Memory B cell (primary cell): ENCODE results near the gene CNIH3.

Source experiments
- ATAC-seq: fragments of 150-1000 bp; cut with Tn5 transposase; 2 replicates; pipeline ENCODE4 v1.10.0; 2021; ENCODE audit warnings: low read depth, mild to moderate bottlenecking, moderate library complexity
- DNase-seq, 2 donors: peaks; one replicate each; pipeline ENCODE4 v3.0.0; 2022; ENCODE audit warnings: low spot score in 2 of 2
- H3K27ac Mint-ChIP-seq: one replicate; pipeline ENCODE4 v1.8.0; 2022; ENCODE audit warnings: mild to moderate bottlenecking, moderate library complexity, mixed read lengths
- H3K27me3 Mint-ChIP-seq: one replicate; pipeline ENCODE4 v1.8.0; 2022; ENCODE audit warnings: mixed read lengths
- H3K36me3 Mint-ChIP-seq: one replicate; pipeline ENCODE4 v1.8.0; 2022; ENCODE audit warnings: mild to moderate bottlenecking, mixed read lengths
- H3K4me1 Mint-ChIP-seq: one replicate; pipeline ENCODE4 v1.8.0; 2022; ENCODE audit warnings: mixed read lengths
- H3K4me3 Mint-ChIP-seq: one replicate; pipeline ENCODE4 v1.8.0; 2022; ENCODE audit warnings: mild to moderate bottlenecking, moderate library complexity, mixed read lengths
- H3K9me3 Mint-ChIP-seq: one replicate; pipeline ENCODE4 v1.8.0; 2022; ENCODE audit warnings: mixed read lengths

CNIH3 gene

DNA sequence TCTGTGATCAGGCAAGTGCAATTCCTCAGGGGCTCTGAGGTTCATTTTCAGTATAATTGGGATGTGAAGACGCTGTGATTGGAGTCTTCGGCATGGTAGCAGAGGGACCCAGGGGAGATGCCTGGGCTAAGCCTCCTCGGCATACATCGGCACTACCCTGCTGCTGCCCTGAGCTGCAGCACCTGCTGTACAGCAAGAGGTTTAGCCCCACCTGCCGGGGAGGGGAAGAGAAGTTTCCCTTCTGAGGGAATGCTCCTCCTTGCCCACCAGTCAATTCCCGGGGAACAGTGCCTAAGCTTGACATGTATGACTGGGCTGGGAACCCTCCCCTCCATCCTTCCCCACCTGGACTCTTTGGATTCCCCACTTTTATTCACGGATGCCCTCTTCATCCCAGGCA is 24.9 kb downstream of the CNIH3 start:
- Mint-ChIP-seq H3K36me3 (no peaks in the 10 kb centered on the region), H3K4me3 (no peak overlapping the region), H3K9me3 (no peaks in the 10 kb centered on the region), H3K4me1 (no peaks in the 10 kb centered on the region), H3K27me3 (peaks cover 19% of the 10 kb centered on the region), H3K27ac (no peak overlapping the region)
- no peak for DNase-seq
- no peak for ATAC-seq

GRCh38 chr1:224643653-224644052 is 27.5 kb downstream of the CNIH3 start:
- H3K36me3 Mint-ChIP-seq, result no peaks in the 10 kb centered on the region
- ATAC-seq, result no peak
- H3K4me3 Mint-ChIP-seq, result no peak overlapping the region
- no peaks in the 10 kb centered on the region for H3K4me1 Mint-ChIP-seq
- H3K9me3 Mint-ChIP-seq, result no peaks in the 10 kb centered on the region
- H3K27ac Mint-ChIP-seq, result no peak overlapping the region
- DNase-seq, result no peak
- peaks cover 18% of the 10 kb centered on the region for H3K27me3 Mint-ChIP-seq

DNA sequence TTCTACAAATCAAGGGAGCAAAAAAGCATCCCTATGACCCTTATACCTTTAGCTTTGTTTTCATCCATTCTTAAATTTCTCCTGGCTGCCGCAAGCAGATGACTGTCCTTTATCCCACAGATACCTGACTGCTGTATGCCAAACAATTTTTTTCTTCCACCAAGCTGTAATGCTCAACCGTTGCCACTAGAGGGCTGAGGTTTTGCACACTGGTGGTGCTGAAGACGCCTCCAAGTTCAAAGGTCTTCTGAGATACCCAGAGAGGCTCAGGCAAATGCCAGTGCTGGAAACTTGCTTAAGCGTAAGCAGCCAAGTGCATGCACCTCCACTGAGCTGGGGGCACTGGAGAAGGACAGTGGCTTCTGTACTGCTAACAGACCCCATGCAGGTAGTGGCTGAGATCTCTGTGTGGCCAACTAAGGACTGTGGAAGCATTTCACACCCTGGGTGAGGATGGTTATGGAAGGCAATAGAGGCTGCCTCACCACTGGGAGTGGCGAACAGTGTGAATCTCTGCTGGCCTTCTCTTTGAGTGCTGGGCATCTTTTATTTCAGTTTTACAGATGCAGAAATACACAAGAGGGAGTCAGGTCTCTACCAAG is 28.5 kb downstream of the CNIH3 start:
- no peaks in the 10 kb centered on the region for H3K4me1 Mint-ChIP-seq
- H3K27me3 Mint-ChIP-seq, result peaks cover 14% of the 10 kb centered on the region
- DNase-seq (peak; percentile 35 to 38), ATAC-seq (peak; percentile 46)
- H3K36me3 Mint-ChIP-seq, result no peaks in the 10 kb centered on the region
- H3K27ac Mint-ChIP-seq, result no peak overlapping the region
- H3K9me3 Mint-ChIP-seq, result no peaks in the 10 kb centered on the region
- H3K4me3 Mint-ChIP-seq, result no peak overlapping the region

DNA sequence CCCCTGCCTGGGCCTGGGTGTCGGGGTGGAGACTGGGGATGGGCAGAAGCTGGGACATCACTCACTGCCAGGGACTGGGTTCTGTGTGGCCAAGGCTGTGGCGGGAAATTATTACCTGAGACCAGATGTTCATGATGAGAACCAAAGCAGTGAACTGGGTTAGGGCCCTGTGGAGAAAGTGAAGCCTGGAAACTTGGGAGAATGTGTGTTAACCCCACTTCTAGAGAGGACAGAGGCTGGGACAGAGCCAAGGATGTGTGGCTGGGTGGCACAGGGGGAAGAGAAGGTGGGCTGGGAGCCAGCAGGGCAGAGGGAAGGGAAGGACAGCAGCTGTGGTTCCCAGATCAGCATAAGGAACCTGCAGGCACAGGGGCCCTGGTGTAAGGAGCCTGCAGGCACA is 31.3 kb downstream of the CNIH3 start:
- DNase-seq (no peak), ATAC-seq (no peak)
- Mint-ChIP-seq H3K4me3 (no peak overlapping the region), H3K27me3 (peaks cover 7% of the 10 kb centered on the region), H3K27ac (no peak overlapping the region), H3K9me3 (no peaks in the 10 kb centered on the region), H3K36me3 (no peaks in the 10 kb centered on the region), H3K4me1 (no peaks in the 10 kb centered on the region)

- Mint-ChIP-seq H3K36me3 (no peaks in the 10 kb centered on the region), H3K4me1 (no peaks in the 10 kb centered on the region), H3K9me3 (no peaks in the 10 kb centered on the region), H3K27me3 (peaks cover 3% of the 10 kb centered on the region), H3K4me3 (no peak overlapping the region), H3K27ac (no peak overlapping the region)
- ATAC-seq (no peak), DNase-seq (no peak)
Observed at GRCh38 chr1:224650290-224650689, 34.2 kb downstream of the CNIH3 start.

DNA sequence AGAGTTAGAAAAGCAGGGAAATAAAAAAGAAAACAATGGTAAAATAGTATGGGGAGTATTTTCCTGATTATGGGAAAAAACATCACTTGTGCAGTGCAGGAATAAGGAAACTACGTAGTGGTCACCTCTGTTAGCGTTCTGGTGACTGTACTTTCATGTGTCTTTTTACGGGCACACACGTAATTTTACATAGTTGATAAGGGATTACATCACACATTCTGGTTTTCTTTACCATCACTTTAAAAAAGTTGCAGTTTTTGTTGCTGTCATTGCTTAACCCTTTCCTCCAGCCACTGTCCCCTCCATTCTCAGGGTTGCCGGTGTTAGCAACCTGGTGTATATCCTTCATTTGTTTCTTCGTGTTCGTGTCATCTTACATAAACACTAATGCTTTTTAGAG is 35.1 kb downstream of the CNIH3 start:
- Mint-ChIP-seq H3K9me3 (no peaks in the 10 kb centered on the region), H3K36me3 (no peaks in the 10 kb centered on the region), H3K4me3 (no peak overlapping the region), H3K27ac (no peak overlapping the region), H3K27me3 (peaks cover 3% of the 10 kb centered on the region), H3K4me1 (no peaks in the 10 kb centered on the region)
- no peak for DNase-seq
- ATAC-seq, result no peak

DNA sequence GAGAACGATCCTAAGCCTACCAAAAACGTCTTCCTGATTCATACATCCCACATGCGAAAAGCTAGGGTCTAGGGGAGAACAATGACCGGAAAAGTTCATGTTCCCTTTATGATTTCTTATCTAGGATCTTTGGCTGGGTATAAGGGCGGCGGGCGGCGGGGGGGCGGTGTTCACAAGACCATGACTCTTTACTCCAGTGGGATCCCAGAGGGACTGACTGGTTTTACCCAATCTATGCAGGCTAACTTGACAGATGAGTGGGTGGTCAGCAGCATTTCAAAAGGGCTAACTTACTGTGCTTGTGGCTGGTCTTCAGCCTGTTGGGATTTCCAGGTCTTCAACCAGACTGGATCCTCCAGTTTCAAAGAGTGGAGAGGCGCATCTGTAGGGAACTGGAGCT is 40.3 kb downstream of the CNIH3 start:
- H3K27me3 Mint-ChIP-seq, result peaks cover 3% of the 10 kb centered on the region
- H3K36me3 Mint-ChIP-seq, result no peaks in the 10 kb centered on the region
- H3K4me1 Mint-ChIP-seq, result no peaks in the 10 kb centered on the region
- no peak overlapping the region for H3K4me3 Mint-ChIP-seq
- no peak overlapping the region for H3K27ac Mint-ChIP-seq
- DNase-seq (no peak), ATAC-seq (no peak)
- H3K9me3 Mint-ChIP-seq, result no peaks in the 10 kb centered on the region

DNA sequence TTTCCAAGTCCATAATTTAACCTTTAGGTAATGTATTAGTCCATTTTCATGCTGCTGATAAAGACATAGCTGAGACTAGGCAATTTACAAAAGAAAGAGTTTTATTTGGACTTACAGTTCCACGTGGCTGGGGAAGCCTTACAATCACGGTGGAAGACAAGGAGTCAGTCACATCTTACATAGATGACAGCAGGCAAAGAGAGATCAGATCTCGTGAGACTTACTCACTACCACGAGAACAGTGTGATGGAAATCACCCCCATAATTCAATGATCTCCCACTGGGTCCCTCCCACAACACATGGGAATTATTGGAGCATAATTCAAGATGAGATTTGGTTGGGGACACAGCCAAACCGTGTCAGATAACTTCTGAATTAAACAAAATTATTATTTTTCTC is 44.0 kb downstream of the CNIH3 start:
- Mint-ChIP-seq H3K4me1 (no peaks in the 10 kb centered on the region), H3K27ac (no peak overlapping the region), H3K27me3 (peaks cover 4% of the 10 kb centered on the region), H3K9me3 (no peaks in the 10 kb centered on the region), H3K4me3 (no peak overlapping the region), H3K36me3 (no peaks in the 10 kb centered on the region)
- DNase-seq (no peak), ATAC-seq (no peak)

GRCh38 chr1:224662870-224663269 is 46.8 kb downstream of the CNIH3 start:
- no peak overlapping the region for H3K27ac Mint-ChIP-seq
- H3K27me3 Mint-ChIP-seq, result peaks cover 6% of the 10 kb centered on the region
- H3K36me3 Mint-ChIP-seq, result no peaks in the 10 kb centered on the region
- H3K4me3 Mint-ChIP-seq, result no peak overlapping the region
- no peaks in the 10 kb centered on the region for H3K4me1 Mint-ChIP-seq
- DNase-seq (no peak), ATAC-seq (no peak)
- no peaks in the 10 kb centered on the region for H3K9me3 Mint-ChIP-seq

- DNase-seq (no peak), ATAC-seq (no peak)
- Mint-ChIP-seq H3K27me3 (peaks cover 9% of the 10 kb centered on the region), H3K9me3 (no peaks in the 10 kb centered on the region), H3K4me1 (no peaks in the 10 kb centered on the region), H3K4me3 (no peak overlapping the region), H3K36me3 (no peaks in the 10 kb centered on the region), H3K27ac (no peak overlapping the region)
Observed at GRCh38 chr1:224665016-224665415, 48.9 kb downstream of the CNIH3 start.

GRCh38 chr1:224666078-224666477 is 50.0 kb downstream of the CNIH3 start:
- Mint-ChIP-seq H3K9me3 (no peaks in the 10 kb centered on the region), H3K27me3 (peaks cover 11% of the 10 kb centered on the region), H3K27ac (no peak overlapping the region), H3K4me3 (no peak overlapping the region), H3K36me3 (no peaks in the 10 kb centered on the region), H3K4me1 (no peaks in the 10 kb centered on the region)
- no peak for ATAC-seq
- no peak for DNase-seq

- H3K36me3 Mint-ChIP-seq, result no peaks in the 10 kb centered on the region
- H3K4me1 Mint-ChIP-seq, result no peaks in the 10 kb centered on the region
- H3K27me3 Mint-ChIP-seq, result peaks cover 9% of the 10 kb centered on the region
- no peak overlapping the region for H3K27ac Mint-ChIP-seq
- DNase-seq (no peak), ATAC-seq (no peak)
- H3K9me3 Mint-ChIP-seq, result no peaks in the 10 kb centered on the region
- H3K4me3 Mint-ChIP-seq, result no peak overlapping the region
Observed at GRCh38 chr1:224666913-224667312, 50.8 kb downstream of the CNIH3 start.

DNA sequence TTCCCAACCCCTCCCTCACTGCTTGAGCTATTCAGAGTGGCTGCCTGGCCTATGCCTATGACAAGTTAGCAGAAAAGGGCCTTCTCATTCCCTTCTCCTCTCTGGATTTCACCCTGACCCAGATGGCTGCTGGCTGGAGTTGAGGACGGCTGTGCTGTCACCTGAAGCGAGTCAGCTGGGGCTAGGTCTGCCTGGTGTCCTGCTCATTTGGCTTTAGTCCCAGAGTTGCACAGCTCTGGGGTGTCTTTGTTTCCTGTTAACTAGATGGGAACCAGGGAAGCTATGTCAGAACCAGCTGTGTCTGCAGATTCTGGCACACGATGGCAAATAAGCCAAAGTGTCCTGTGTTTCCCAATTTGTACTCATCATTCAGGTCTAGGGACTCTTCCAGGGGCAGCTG is 52.9 kb downstream of the CNIH3 start:
- H3K27me3 Mint-ChIP-seq, result peaks cover 11% of the 10 kb centered on the region
- H3K36me3 Mint-ChIP-seq, result no peaks in the 10 kb centered on the region
- H3K27ac Mint-ChIP-seq, result no peak overlapping the region
- DNase-seq (no peak), ATAC-seq (no peak)
- H3K4me1 Mint-ChIP-seq, result no peaks in the 10 kb centered on the region
- no peaks in the 10 kb centered on the region for H3K9me3 Mint-ChIP-seq
- no peak overlapping the region for H3K4me3 Mint-ChIP-seq

- no peak overlapping the region for H3K27ac Mint-ChIP-seq
- no peaks in the 10 kb centered on the region for H3K36me3 Mint-ChIP-seq
- peaks cover 11% of the 10 kb centered on the region for H3K27me3 Mint-ChIP-seq
- no peak for DNase-seq
- no peak overlapping the region for H3K4me3 Mint-ChIP-seq
- H3K9me3 Mint-ChIP-seq, result no peaks in the 10 kb centered on the region
- H3K4me1 Mint-ChIP-seq, result no peaks in the 10 kb centered on the region
- ATAC-seq, result no peak
Observed at GRCh38 chr1:224669403-224669802, 53.3 kb downstream of the CNIH3 start.

GRCh38 chr1:224670506-224670905 is 54.4 kb downstream of the CNIH3 start:
- H3K27me3 Mint-ChIP-seq, result peaks cover 10% of the 10 kb centered on the region
- H3K36me3 Mint-ChIP-seq, result no peaks in the 10 kb centered on the region
- no peak overlapping the region for H3K4me3 Mint-ChIP-seq
- no peaks in the 10 kb centered on the region for H3K4me1 Mint-ChIP-seq
- no peak overlapping the region for H3K27ac Mint-ChIP-seq
- H3K9me3 Mint-ChIP-seq, result no peaks in the 10 kb centered on the region
- no peak for ATAC-seq
- DNase-seq, result no peak
